ENCODE data around the gene HYAL2. TPM values are rescaled to one million over a fixed set of nuclear protein-coding genes. Genes with fewer than 3 reads are reported as not detected.

The HYAL2 gene
- total and polyA plus RNA-seq, 10 of the 15 experiments (the other 5 are each of a cell fraction or from before 2014, with no cell fraction given) = 0.06 to 21.8 (median 12.7) TPM

GRCh38 chr3:50370594-50370993, 48.0 kb upstream of the HYAL2 start (continued):
- TF ChIP-seq KAT2A (conservative IDR thresholded peaks at IDR 0.05; ENCODE audit: control insufficient read depth, low read depth, low read length) (no peak), RAD21 (IDR thresholded peaks at IDR 0.05; ENCODE audit: insufficient read depth, low read depth, low read length) (0 out of 2 replicates have a peak, but pooled peaks have one; percentile 8), SP1 (IDR thresholded peaks at IDR 0.05; ENCODE audit: low read depth, low read length) (no peak)

- H3K4me3 ChIP-seq = no peak overlapping the region
- H3K9me3 ChIP-seq (replicated peaks; ENCODE audit: control insufficient read depth, insufficient read depth, low read length) = no peaks in the 10 kb centered on the region
- BruUV-seq (replicated peaks) = no TSS peak
- intact Hi-C loops (cut with micrococcal nuclease; ENCODE audit: unreplicated experiment) = no loop called here
- ChIA-PET SMC1A (ENCODE audit: uncharacterized antibody, unreplicated experiment) (no interaction called here), RAD21 (ENCODE audit: unreplicated experiment) (no interaction called here), CTCF (no interaction called here), POLR2A (interaction anchor here (0.6 kb wide), 1 partner anchor 16 kb away, joined by 4 read pairs; no protein-coding TSS in a partner anchor)
- no peak overlapping the region for H3K27ac ChIP-seq (ENCODE audit: control insufficient read depth, insufficient read depth)
- H4K20me1 ChIP-seq (ENCODE audit: control insufficient read depth, insufficient read depth) = no peaks in the 10 kb centered on the region
- no peak for TF ChIP-seq CBX3 (IDR thresholded peaks at IDR 0.05; ENCODE audit: borderline replicate concordance, low read depth)
- no peak for TF ChIP-seq ATF7 (IDR thresholded peaks at IDR 0.05; ENCODE audit: low read depth)
- TF ChIP-seq RELB (IDR thresholded peaks at IDR 0.05; ENCODE audit: low read depth) = no peak
- peak in 1 of 2 experiments; percentile 27; a peak in 1 of 4 replicates for TF ChIP-seq BHLHE40 (IDR thresholded peaks at IDR 0.05; ENCODE audit: borderline replicate concordance in 1 of 2, low read depth in 2 of 2, low read length in 1 of 2)
- TF ChIP-seq PAX5 (IDR thresholded peaks at IDR 0.05; ENCODE audit: borderline replicate concordance, low read depth, low read length) = no peak
- no peak for TF ChIP-seq FOXK2 (IDR thresholded peaks at IDR 0.05)
- no peak for TF ChIP-seq SREBF1 (IDR thresholded peaks at IDR 0.05; ENCODE audit: low read length)
- no peak for TF ChIP-seq SIX5 (IDR thresholded peaks at IDR 0.05; ENCODE audit: low read depth, low read length, severe bottlenecking)
- no peak for TF ChIP-seq IRF4 (IDR thresholded peaks at IDR 0.05; ENCODE audit: low read depth, low read length)
- H3K36me3 ChIP-seq (ENCODE audit: control insufficient read depth in 2 of 2, insufficient read depth in 2 of 2, low read length in 1 of 2) = no peaks in the 10 kb centered on the region
- no peak for DNase-seq (ENCODE audit: low read depth, low spot score)
- 15% methylated on average over 9 of the region's 9 CpGs for WGBS (ENCODE audit: insufficient coverage, insufficient replicate concordance, low lambda C conversion rate, missing lambda C conversion rate)
- FAIRE-seq = no peak
- H3K4me1 ChIP-seq (ENCODE audit: control insufficient read depth, insufficient read depth, low read length) = peaks cover 5% of the 10 kb centered on the region; the same call in 1 of the 2 replicates
- ATAC-seq = no peak
- H2AFZ ChIP-seq (ENCODE audit: control insufficient read depth, low read depth, low read length) = no peak overlapping the region
- H3K79me2 ChIP-seq (ENCODE audit: control insufficient read depth, insufficient read depth, low read length) = no peaks in the 10 kb centered on the region
- H3K4me2 ChIP-seq (ENCODE audit: control insufficient read depth, insufficient read depth) = no peak overlapping the region
- H3K9ac ChIP-seq (ENCODE audit: control insufficient read depth, insufficient read depth, low read length) = no peak overlapping the region
- no peaks in the 10 kb centered on the region; a peak in 3 of 4 replicates for H3K27me3 ChIP-seq (replicated peaks in 1 of 2; ENCODE audit: control insufficient read depth in 2 of 2, insufficient read depth in 2 of 2, low read length in 1 of 2)
- in situ Hi-C loops (cut with MboI) = no loop called here
Measured at GRCh38 chr3:50369012-50369670, 46.6 kb upstream of the HYAL2 start.
